Esophagus squamous epithelium (tissue), 5 donors: ENCODE results near the gene NUDT3. TPM values are rescaled to one million over a fixed set of nuclear protein-coding genes. Genes with fewer than 3 reads are reported as not detected.
"Not testable (repeated sequence)": the region's sequence is repeated elsewhere in the genome, so short reads cannot be mapped to it uniquely, and the experiment has no call there.

ENCODE experiments used
- DNase-seq: peaks from one replicate; lab custom pipeline; 2025; lab: John Stamatoyannopoulos, UW
- H3K27ac ChIP-seq, 4 donors: fragments of 200-600 bp; sonication (generic); one replicate each; pipeline ENCODE4 v1.5.1; 2016 to 2019; ENCODE audit warnings: mild to moderate bottlenecking in 1 of 4
- H3K27me3 ChIP-seq, 4 donors: fragments of 200-600 bp; sonication (generic); 1 replicate in 3 of 4; 2 replicates in 1 of 4; pipeline versions ENCODE4 v1.5.1 to v1.6.0; 2017 to 2021; ENCODE audit warnings: antibody characterized with exemption in 1 of 4
- H3K36me3 ChIP-seq, 3 donors: fragments of 200-600 bp; sonication (generic); one replicate each; pipeline ENCODE4 v1.5.1; 2016 to 2019
- H3K4me1 ChIP-seq, 3 donors: fragments of 200-600 bp; sonication (generic); one replicate each; pipeline ENCODE4 v1.5.1; 2017 to 2019
- H3K4me3 ChIP-seq, 4 donors: fragments of 200-600 bp; sonication (generic); 1 replicate in 3 of 4; 2 replicates in 1 of 4; pipeline ENCODE4 v1.5.1; 2016 to 2019; ENCODE audit warnings: mild to moderate bottlenecking in 2 of 4, moderate library complexity in 1 of 4
- H3K9me3 ChIP-seq, 3 donors: fragments of 200-600 bp; sonication (generic); one replicate each; pipeline ENCODE4 v1.5.1; 2016 to 2019
- CTCF ChIP-seq, 6 experiments: fragments of 450-650 bp in 4 of 6; fragments of 200-600 bp in 2 of 6; sonication (generic) in 2 of 6; IDR thresholded peaks; one replicate each; pipeline ENCODE4 v1.5.1; 2016 to 2019; ENCODE audit warnings: antibody characterized with exemption in 6 of 6, mild to moderate bottlenecking in 4 of 6, moderate library complexity in 4 of 6
- POLR2A ChIP-seq, 4 donors: fragments of 450-650 bp; IDR thresholded peaks; one replicate each; pipeline ENCODE4 v1.6.1; 2017; ENCODE audit warnings: antibody characterized with exemption in 4 of 4, mild to moderate bottlenecking in 4 of 4, moderate library complexity in 3 of 4
- WGBS, 2 donors: methylation state at CpG; one replicate each; pipeline ENCODE4 v1.1.5; 2018; 5-methylcytosine and 5-hydroxymethylcytosine counted together
- intact Hi-C: fragments of 100-400 bp; cut with DNase I; formaldehyde crosslinking; loops from one replicate; pipeline ENCODE4 v1.15.0; 2022
- total RNA-seq, 4 donors: library from RNA; depleted of rRNA; stranded (reverse); fragments of >200 nt; gene quantifications; one replicate each; pipeline ENCODE4 v1.1.0, GENCODE V29; 2016
- donor health status: DM: yes; HTN: yes; CAD: no.

Gene NUDT3
- total RNA-seq, 4 donors from 2014 or later = 14.9 to 33.4 (median 22.4) TPM

- no peaks in the 10 kb centered on the region for H3K9me3 ChIP-seq
- peaks cover 0 to 11% (median 0%) of the 10 kb centered on the region in 3 donors for H3K36me3 ChIP-seq
- H3K4me1 ChIP-seq = peaks cover 0 to 10% (median 4%) of the 10 kb centered on the region in 3 donors
- WGBS, 2 donors = 93 to 97% methylated on average over 4 of the region's 4 CpGs
- intact Hi-C loops = no loop called here
- H3K4me3 ChIP-seq = no peak overlapping the region
- TF ChIP-seq CTCF (IDR thresholded peaks at IDR 0.05) (no peak), POLR2A (IDR thresholded peaks at IDR 0.05) (no peak)
- H3K27me3 ChIP-seq = no peaks in the 10 kb centered on the region
- no peak for DNase-seq
- peak overlapping the region in 1 of 4 donors; percentile 14 for H3K27ac ChIP-seq
Observed at GRCh38 chr6:34325633-34326032, 66.8 kb downstream of the NUDT3 start.

- Histone ChIP-seq H3K4me3 (no peak overlapping the region), H3K27me3 (no peaks in the 10 kb centered on the region), H3K4me1 (peaks cover 0 to 16% (median 8%) of the 10 kb centered on the region in 3 donors), H3K27ac (peak overlapping the region in 1 of 4 donors; percentile 14), H3K36me3 (peaks cover 0 to 5% (median 0%) of the 10 kb centered on the region in 3 donors), H3K9me3 (no peaks in the 10 kb centered on the region)
- WGBS, 2 donors = 41 to 48% methylated on average over 8 of the region's 8 CpGs
- DNase-seq = no peak
- intact Hi-C loops = no loop called here
- TF ChIP-seq POLR2A (IDR thresholded peaks at IDR 0.05) (no peak), CTCF (IDR thresholded peaks at IDR 0.05) (no peak)
Observed at GRCh38 chr6:34324738-34325444, 67.6 kb downstream of the NUDT3 start.

- H3K4me3 ChIP-seq, H3K9me3 ChIP-seq, H3K27me3 ChIP-seq, DNase-seq, H3K27ac ChIP-seq, intact Hi-C loops, H3K36me3 ChIP-seq: not testable (repeated sequence)
- peaks cover 0 to 23% (median 11%) of the 10 kb centered on the region in 3 donors for H3K4me1 ChIP-seq
- 76 to 96% methylated on average over 2 of the region's 2 CpGs for WGBS, 2 donors
Observed at GRCh38 chr6:34324221-34324620, 68.2 kb downstream of the NUDT3 start.

GRCh38 chr6:34323300-34323699 lies 69.2 kb downstream of the NUDT3 start:
- WGBS, 2 donors = 94 to 97% methylated on average over 6 of the region's 6 CpGs
- H3K4me3 ChIP-seq = no peak overlapping the region
- TF ChIP-seq CTCF (IDR thresholded peaks at IDR 0.05) (no peak), POLR2A (IDR thresholded peaks at IDR 0.05) (no peak)
- H3K4me1 ChIP-seq = peaks cover 0 to 32% (median 19%) of the 10 kb centered on the region in 3 donors
- no peak for DNase-seq
- intact Hi-C loops = no loop called here
- no peaks in the 10 kb centered on the region for H3K27me3 ChIP-seq
- H3K9me3 ChIP-seq = no peaks in the 10 kb centered on the region
- no peaks in the 10 kb centered on the region for H3K36me3 ChIP-seq
- no peak overlapping the region for H3K27ac ChIP-seq

GRCh38 chr6:34322732-34323131 lies 69.7 kb downstream of the NUDT3 start:
- intact Hi-C loops = no loop called here
- TF ChIP-seq POLR2A (IDR thresholded peaks at IDR 0.05) (no peak), CTCF (IDR thresholded peaks at IDR 0.05) (no peak)
- no peak for DNase-seq
- Histone ChIP-seq H3K4me3 (no peak overlapping the region), H3K36me3 (no peaks in the 10 kb centered on the region), H3K4me1 (peaks cover 0 to 38% (median 23%) of the 10 kb centered on the region in 3 donors), H3K9me3 (no peaks in the 10 kb centered on the region), H3K27ac (no peak overlapping the region), H3K27me3 (no peaks in the 10 kb centered on the region)
- 95 to 100% methylated on average over 1 of the region's 1 CpG for whole genome bisulfite sequencing, 2 donors
